Neural progenitor cell (in vitro differentiated cells): ENCODE measurements around the gene RNASE9. TPM values are rescaled to one million over a fixed set of nuclear protein-coding genes. Genes with fewer than 3 reads are reported as not detected.
A peak's percentile ranks its signal among the peaks of the same experiment; 100 is the strongest.
"Not testable (repeated sequence)": the region's sequence is repeated elsewhere in the genome, so short reads cannot be mapped to it uniquely, and the experiment has no call there.

Experiments used
- DNase-seq: peaks from one replicate; pipeline ENCODE4 v3.0.0-alpha.2; 2016; ENCODE audit warnings: low spot score
- H2AFZ ChIP-seq: fragments of 200-600 bp; sonication (generic); replicated peaks from 2 replicates; pipeline ENCODE4 v1.6.1; 2016; ENCODE audit warnings: antibody characterized with exemption
- H3F3A ChIP-seq: fragments of 200-600 bp; sonication (generic); 2 replicates; pipeline ENCODE4 v1.6.1; 2016; ENCODE audit warnings: antibody characterized with exemption, low read depth
- H3K27ac ChIP-seq: fragments of 200-600 bp; sonication (generic); 2 replicates; pipeline ENCODE4 v1.5.1; 2016; ENCODE audit warnings: mild to moderate bottlenecking
- H3K27me3 ChIP-seq: fragments of 200-600 bp; sonication (generic); 2 replicates; pipeline ENCODE4 v1.6.1; 2016; ENCODE audit warnings: mild to moderate bottlenecking, moderate library complexity
- H3K36me3 ChIP-seq: fragments of 200-600 bp; sonication (generic); 2 replicates; pipeline ENCODE4 v1.5.1; 2016
- H3K4me1 ChIP-seq: fragments of 200-600 bp; sonication (generic); 2 replicates; pipeline ENCODE4 v1.6.1; 2016; ENCODE audit warnings: mixed run types
- H3K4me2 ChIP-seq: fragments of 200-600 bp; sonication (generic); 2 replicates; pipeline ENCODE4 v1.6.1; 2016
- H3K4me3 ChIP-seq: fragments of 200-600 bp; sonication (generic); 2 replicates; pipeline ENCODE4 v1.5.1; 2016
- H3K79me2 ChIP-seq: fragments of 200-600 bp; sonication (generic); 2 replicates; pipeline ENCODE4 v1.6.1; 2016; ENCODE audit warnings: low read depth
- H3K9ac ChIP-seq: fragments of 200-600 bp; sonication (generic); 2 replicates; pipeline ENCODE4 v1.6.1; 2016
- H3K9me3 ChIP-seq: fragments of 200-600 bp; sonication (generic); 2 replicates; pipeline ENCODE4 v1.5.1; 2016; ENCODE audit warnings: low read depth
- H4K20me1 ChIP-seq: fragments of 200-600 bp; sonication (generic); 2 replicates; pipeline ENCODE4 v1.6.1; 2016; ENCODE audit warnings: low read depth
- H3K27ac Mint-ChIP-seq: 3 replicates; pipeline ENCODE4 v1.8.0; 2021; ENCODE audit warnings: mixed read lengths
- H3K27me3 Mint-ChIP-seq: 2 replicates; pipeline ENCODE4 v1.8.0; 2022; ENCODE audit warnings: low read depth, mild to moderate bottlenecking, inconsistent platforms, moderate library complexity, mixed read lengths; ENCODE audit not compliant: insufficient read depth
- H3K36me3 Mint-ChIP-seq: 3 replicates; pipeline ENCODE4 v1.8.0; 2021; ENCODE audit warnings: mixed read lengths
- H3K4me1 Mint-ChIP-seq: 3 replicates; pipeline ENCODE4 v1.8.0; 2021; ENCODE audit warnings: mixed read lengths
- H3K4me3 Mint-ChIP-seq: 3 replicates; pipeline ENCODE4 v1.8.0; 2021; ENCODE audit warnings: mild to moderate bottlenecking, moderate library complexity, mixed read lengths
- H3K9me3 Mint-ChIP-seq: 3 replicates; pipeline ENCODE4 v1.8.0; 2020; ENCODE audit warnings: mixed read lengths
- CTCF ChIP-seq: fragments of 200-600 bp; sonication (generic); IDR thresholded peaks from 2 replicates; pipeline ENCODE4 v1.5.1; 2017; ENCODE audit warnings: antibody characterized with exemption, mild to moderate bottlenecking
- EZH2 ChIP-seq: fragments of 200-600 bp; sonication (generic); IDR thresholded peaks from 2 replicates; pipeline ENCODE4 v1.6.1; 2017; ENCODE audit warnings: antibody characterized with exemption, mild to moderate bottlenecking, moderate library complexity
- EZH2phosphoT487 ChIP-seq: fragments of 200-600 bp; sonication (generic); IDR thresholded peaks from 2 replicates; pipeline ENCODE4 v1.6.1; 2017; ENCODE audit warnings: antibody characterized with exemption
- total RNA-seq: library from RNA; depleted of rRNA; stranded (reverse); fragments of >200 nt; gene quantifications from 2 replicates; pipeline ENCODE4 v1.2.3, GENCODE V29; 2015; ENCODE audit warnings: low replicate concordance

RNASE9 gene
- total RNA-seq, 1 donor from 2014 or later: not detected

GRCh38 chr14:20601522-20601921 lies 40.7 kb upstream of the RNASE9 start:
- H3K36me3 ChIP-seq: no peaks in the 10 kb centered on the region
- no peaks in the 10 kb centered on the region for H3K36me3 Mint-ChIP-seq
- TF ChIP-seq EZH2phosphoT487 (no peak), CTCF (no peak), EZH2 (no peak)
- H3F3A ChIP-seq: no peaks in the 10 kb centered on the region
- H3K9ac ChIP-seq: no peak overlapping the region
- H3K4me2 ChIP-seq: no peak overlapping the region
- H3K27me3 ChIP-seq: no peaks in the 10 kb centered on the region
- H3K27ac Mint-ChIP-seq: no peak overlapping the region
- no peak overlapping the region for H3K27ac ChIP-seq
- DNase-seq: no peak
- H3K4me1 Mint-ChIP-seq: no peaks in the 10 kb centered on the region
- peaks cover 16% of the 10 kb centered on the region for H3K27me3 Mint-ChIP-seq
- H2AFZ ChIP-seq: no peak overlapping the region
- H4K20me1 ChIP-seq: no peaks in the 10 kb centered on the region
- H3K9me3 ChIP-seq: no peaks in the 10 kb centered on the region
- no peaks in the 10 kb centered on the region for H3K4me1 ChIP-seq
- no peak overlapping the region for H3K4me3 Mint-ChIP-seq
- no peak overlapping the region for H3K4me3 ChIP-seq
- no peaks in the 10 kb centered on the region for H3K79me2 ChIP-seq
- H3K9me3 Mint-ChIP-seq: no peaks in the 10 kb centered on the region

GRCh38 chr14:20597108-20597507 lies 36.3 kb upstream of the RNASE9 start:
- Histone ChIP-seq H3K4me3 (no peak overlapping the region), H2AFZ (no peak overlapping the region), H3K36me3 (no peaks in the 10 kb centered on the region), H3K27ac (no peak overlapping the region), H3K4me2 (no peak overlapping the region), H3K9ac (no peak overlapping the region), H4K20me1 (no peaks in the 10 kb centered on the region), H3K27me3 (no peaks in the 10 kb centered on the region), H3K9me3 (no peaks in the 10 kb centered on the region), H3K4me1 (no peaks in the 10 kb centered on the region), H3F3A (peaks cover 10% of the 10 kb centered on the region), H3K79me2 (no peaks in the 10 kb centered on the region)
- H3K36me3 Mint-ChIP-seq: no peaks in the 10 kb centered on the region
- peaks cover 2% of the 10 kb centered on the region for H3K4me1 Mint-ChIP-seq
- H3K27ac Mint-ChIP-seq: no peak overlapping the region
- no peak overlapping the region for H3K4me3 Mint-ChIP-seq
- no peaks in the 10 kb centered on the region for H3K9me3 Mint-ChIP-seq
- H3K27me3 Mint-ChIP-seq: peaks cover 16% of the 10 kb centered on the region
- no peak for DNase-seq
- no peak for TF ChIP-seq EZH2phosphoT487
- TF ChIP-seq EZH2: no peak
- TF ChIP-seq CTCF: no peak

- H3K79me2 ChIP-seq, H3K9me3 Mint-ChIP-seq, H3F3A ChIP-seq, H3K27ac ChIP-seq, H3K27me3 ChIP-seq, H3K9me3 ChIP-seq, H2AFZ ChIP-seq, H3K4me2 ChIP-seq, H4K20me1 ChIP-seq, H3K36me3 Mint-ChIP-seq, H3K9ac ChIP-seq, H3K4me3 ChIP-seq, H3K4me3 Mint-ChIP-seq, H3K4me1 ChIP-seq, H3K27ac Mint-ChIP-seq, H3K36me3 ChIP-seq, H3K4me1 Mint-ChIP-seq: not testable (repeated sequence)
- peak; percentile 66 for DNase-seq
- H3K27me3 Mint-ChIP-seq: peaks cover 14% of the 10 kb centered on the region
These were observed 34.9 kb upstream of the RNASE9 start for GRCh38 chr14:20595726-20596125.

GRCh38 chr14:20592574-20592973 lies 31.7 kb upstream of the RNASE9 start:
- H2AFZ ChIP-seq: no peak overlapping the region
- Mint-ChIP-seq H3K9me3 (no peaks in the 10 kb centered on the region), H3K36me3 (no peaks in the 10 kb centered on the region), H3K4me1 (peaks cover 2% of the 10 kb centered on the region), H3K4me3 (no peak overlapping the region), H3K27ac (no peak overlapping the region), H3K27me3 (peaks cover 5% of the 10 kb centered on the region)
- no peaks in the 10 kb centered on the region for H3K79me2 ChIP-seq
- no peak overlapping the region for H3K4me2 ChIP-seq
- H3K36me3 ChIP-seq: no peaks in the 10 kb centered on the region
- H3K4me3 ChIP-seq: no peak overlapping the region
- H3F3A ChIP-seq: peaks cover 25% of the 10 kb centered on the region
- H3K27me3 ChIP-seq: no peaks in the 10 kb centered on the region
- no peak for DNase-seq
- no peaks in the 10 kb centered on the region for H3K9me3 ChIP-seq
- H3K27ac ChIP-seq: no peak overlapping the region
- peaks cover 9% of the 10 kb centered on the region for H3K4me1 ChIP-seq
- no peak for TF ChIP-seq CTCF
- no peak for TF ChIP-seq EZH2
- TF ChIP-seq EZH2phosphoT487: no peak
- no peaks in the 10 kb centered on the region for H4K20me1 ChIP-seq
- no peak overlapping the region for H3K9ac ChIP-seq
